SIG-M5 treated with dmso at 0.1 percent for 504 hours (cell line): ENCODE results near the gene WWC2.
A peak's percentile ranks its signal among the peaks of the same experiment; 100 is the strongest.
"Not testable (repeated sequence)": the region's sequence is repeated elsewhere in the genome, so short reads cannot be mapped to it uniquely, and the experiment has no call there.

Experiments used
- DNase-seq: peaks from one replicate; lab custom pipeline; 2025; ENCODE audit not compliant: unreplicated experiment; lab: John Stamatoyannopoulos, UW

Gene WWC2

DNA sequence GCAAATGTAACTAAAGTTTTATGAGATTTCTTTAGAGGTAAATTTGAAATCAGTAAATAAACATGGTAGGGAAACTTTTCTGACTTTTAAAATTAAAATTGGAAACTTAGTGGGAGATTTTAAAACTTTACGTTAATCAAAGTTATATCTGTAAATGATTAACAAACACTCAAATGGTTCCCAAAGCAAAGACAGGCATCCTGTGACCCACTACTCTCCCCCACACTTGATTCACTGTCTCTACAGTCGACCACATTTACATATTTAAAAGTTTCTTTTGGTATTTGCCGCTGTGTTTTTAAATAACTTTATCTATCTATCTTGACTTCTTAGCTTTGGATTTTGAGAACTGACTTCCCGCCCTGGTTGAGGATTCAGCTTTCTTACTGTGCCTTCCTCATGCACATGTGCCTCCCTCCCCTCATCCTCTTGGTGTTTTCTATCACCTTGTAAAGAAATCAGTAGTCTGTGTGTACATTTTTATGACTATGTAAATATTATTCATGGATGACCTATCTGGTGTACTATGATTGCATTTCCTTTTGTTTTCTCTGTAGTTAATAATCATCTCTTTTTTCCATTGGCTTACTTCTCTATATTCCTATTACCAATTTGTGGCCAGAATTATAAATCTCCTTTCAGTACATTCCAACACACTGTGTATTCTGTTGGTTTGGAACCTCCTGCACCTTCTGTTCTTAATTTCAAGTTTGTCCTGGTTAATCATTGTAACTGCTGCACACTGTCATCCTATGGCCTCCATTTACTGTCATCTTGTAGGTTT lies 72.6 kb downstream of the WWC2 start:
- no peak for DNase-seq

- no peak for DNase-seq
Observed at GRCh38 chr4:183172881-183173280, 73.8 kb downstream of the WWC2 start.

DNA sequence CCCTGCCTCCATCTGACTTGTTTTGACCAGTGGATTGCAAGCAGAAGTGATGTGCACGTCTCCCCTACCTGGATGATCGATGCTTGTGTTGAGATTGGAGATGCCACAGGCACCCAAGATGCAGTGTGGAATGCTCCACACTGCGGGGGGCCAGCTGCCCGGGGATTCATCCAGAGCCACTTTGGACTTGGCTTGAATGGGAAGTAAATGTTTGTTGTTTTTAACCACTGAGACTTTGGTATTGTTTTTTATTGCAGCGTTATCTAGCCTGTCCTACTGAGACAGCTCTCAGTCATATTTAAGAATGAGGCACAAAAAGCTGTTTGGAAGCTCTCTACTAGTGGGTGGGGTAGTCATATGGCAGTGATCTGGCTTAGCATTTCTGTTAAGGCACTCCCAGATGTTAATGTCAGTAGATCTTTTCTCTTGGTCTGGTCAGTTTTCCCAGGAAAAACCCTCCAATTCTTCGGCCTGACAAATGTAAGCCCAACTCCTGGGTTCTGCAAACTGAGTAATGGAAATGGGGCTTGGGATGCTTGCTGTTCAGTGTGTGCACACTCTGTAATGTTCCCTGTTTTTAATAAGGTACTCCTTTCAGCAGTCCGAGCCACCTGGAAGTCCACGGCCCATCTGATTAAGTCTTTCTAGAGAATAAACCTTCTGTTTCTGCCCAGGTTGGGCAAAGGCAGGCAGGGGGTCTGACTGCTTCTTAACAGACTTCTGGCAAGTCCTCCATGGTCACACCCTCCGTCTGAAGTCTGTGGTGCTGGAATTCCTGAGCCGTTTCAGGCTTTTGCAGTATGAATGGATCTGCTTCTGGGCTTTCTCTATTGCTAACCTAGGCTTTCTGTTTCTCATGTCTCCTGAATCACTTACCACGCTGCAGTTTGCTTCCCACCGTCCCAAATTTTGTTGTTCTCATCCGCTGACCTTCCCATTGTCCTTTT lies 74.8 kb downstream of the WWC2 start:
- no peak for DNase-seq

DNA sequence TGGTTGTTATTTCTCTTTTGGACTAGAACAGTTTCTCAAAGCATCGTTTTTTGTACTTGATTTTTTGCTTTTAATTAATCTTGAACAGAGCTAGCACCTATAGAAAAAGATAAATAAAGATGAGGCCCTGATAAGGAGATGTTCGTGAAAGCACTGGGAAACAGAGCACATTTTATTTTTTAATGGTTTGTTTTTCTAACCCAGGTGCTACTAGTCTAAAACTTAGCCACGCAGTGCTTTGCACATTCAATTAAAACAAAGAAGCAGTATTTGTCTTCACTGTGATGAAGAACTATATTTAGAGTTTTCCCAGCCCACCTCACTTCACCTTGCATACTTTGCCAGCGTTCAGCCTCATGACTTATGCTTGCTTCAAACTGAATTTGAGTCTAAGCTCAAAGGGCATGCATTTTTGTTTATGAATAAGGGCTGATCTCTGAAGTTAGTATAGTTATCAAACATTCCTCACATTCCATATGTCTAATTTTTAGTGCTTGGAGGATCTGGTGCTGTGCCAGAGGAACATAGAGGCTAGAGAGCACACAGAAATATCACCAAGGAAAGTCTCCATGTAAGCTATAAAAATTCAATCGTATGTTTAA lies 76.7 kb downstream of the WWC2 start:
- no peak for DNase-seq

DNA sequence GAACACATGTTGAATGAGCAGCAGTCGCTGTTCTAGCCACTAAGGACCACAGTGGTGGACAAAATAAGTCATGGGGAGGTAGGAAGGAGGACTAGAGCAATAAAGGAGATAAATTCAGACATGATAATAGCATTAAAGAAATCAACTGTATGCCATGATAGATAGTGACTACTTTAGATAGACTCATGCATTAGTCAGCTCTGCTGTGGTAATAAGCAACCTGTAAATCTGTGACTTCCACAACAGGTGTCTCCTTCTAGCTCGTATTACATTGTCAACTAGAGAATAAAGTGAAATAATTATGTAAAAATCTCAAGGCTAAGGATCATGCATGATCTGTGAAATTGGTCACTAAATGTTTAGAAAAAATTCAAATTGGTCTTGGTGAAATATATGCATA lies 77.9 kb downstream of the WWC2 start:
- no peak for DNase-seq

GRCh38 chr4:183178201-183178600 lies 79.1 kb downstream of the WWC2 start:
- no peak for DNase-seq

GRCh38 chr4:183180096-183180495 lies 81.0 kb downstream of the WWC2 start:
- no peak for DNase-seq

DNA sequence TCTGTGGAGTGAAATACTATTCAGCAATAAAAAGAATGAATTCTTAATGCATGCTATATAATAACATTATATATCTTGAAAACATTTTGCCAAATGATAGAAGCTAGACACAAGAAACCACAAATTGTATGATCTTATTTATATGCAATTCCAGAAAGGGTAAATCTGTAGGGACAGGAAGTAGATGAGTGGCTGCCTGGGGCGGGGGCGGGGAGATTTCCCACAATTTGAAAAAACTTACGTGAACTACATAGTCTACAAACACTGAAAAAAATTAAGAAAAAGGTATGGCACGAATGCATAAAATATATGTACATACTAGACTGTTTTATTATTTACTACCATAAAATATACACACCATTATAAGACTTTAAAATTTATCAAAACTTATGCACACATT lies 81.6 kb downstream of the WWC2 start:
- DNase-seq, result no peak

GRCh38 chr4:183181081-183181480 lies 82.0 kb downstream of the WWC2 start:
- no peak for DNase-seq

- DNase-seq, result peak; percentile 62
Observed at GRCh38 chr4:183182873-183183725, 84.0 kb downstream of the WWC2 start.

- no peak for DNase-seq
Observed at GRCh38 chr4:183183906-183184535, 85.0 kb downstream of the WWC2 start.

DNA sequence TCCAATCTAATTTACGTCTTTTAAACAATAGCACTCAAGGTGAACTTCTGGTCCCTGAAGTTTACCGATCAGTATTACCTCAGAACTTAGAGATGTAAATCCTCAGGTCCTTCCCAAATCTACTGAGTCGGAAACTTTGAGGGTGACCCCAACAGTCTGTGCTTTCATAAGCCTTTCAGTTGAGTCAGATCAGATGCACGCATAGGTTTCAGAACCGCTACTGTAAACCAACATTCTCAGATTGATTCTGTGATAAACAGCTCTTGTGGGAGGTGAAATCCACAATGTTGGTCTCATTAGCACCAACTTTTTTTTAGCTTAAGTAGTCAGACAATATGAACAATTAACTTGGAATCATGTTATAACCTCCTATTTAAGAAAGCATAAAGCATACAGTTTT lies 86.0 kb downstream of the WWC2 start:
- no peak for DNase-seq

DNA sequence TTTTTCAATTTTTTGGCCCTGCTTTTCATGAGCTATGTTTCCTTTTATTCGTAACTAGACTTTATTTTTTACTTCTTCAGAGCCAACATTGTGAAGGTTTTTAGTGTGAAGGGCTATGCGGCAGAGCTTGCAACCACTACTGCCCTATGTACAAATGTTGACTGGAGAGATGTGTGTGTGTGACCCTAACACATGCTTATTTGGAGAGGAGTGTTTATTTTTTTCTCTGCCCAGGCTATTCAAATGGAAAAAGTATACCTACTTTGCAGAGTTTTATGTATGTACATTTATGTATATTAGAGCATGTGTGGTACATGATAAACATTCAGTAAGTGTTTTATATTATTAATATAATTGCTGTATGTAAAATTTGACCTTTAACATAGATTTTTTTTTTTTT lies 86.5 kb downstream of the WWC2 start:
- DNase-seq, result no peak

DNA sequence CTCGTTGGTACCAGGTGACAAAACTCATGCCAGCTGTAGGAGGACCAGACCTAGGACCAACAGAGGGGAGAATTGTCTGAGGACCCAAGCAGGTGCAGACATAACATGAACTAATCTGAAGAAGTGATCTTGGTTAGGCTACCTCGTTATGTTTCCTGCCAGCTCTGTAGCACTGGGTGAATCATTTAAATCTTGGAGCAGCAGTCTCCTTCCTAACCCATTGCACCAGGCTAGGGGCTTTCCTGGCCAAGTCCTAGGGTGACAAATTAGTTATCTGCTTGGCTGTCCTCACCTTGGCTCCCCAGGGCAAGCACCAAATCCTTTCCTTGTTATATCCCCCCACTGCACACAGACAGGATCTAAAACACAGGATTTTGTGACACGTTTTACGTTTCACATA lies 87.8 kb downstream of the WWC2 start:
- DNase-seq, result no peak

DNA sequence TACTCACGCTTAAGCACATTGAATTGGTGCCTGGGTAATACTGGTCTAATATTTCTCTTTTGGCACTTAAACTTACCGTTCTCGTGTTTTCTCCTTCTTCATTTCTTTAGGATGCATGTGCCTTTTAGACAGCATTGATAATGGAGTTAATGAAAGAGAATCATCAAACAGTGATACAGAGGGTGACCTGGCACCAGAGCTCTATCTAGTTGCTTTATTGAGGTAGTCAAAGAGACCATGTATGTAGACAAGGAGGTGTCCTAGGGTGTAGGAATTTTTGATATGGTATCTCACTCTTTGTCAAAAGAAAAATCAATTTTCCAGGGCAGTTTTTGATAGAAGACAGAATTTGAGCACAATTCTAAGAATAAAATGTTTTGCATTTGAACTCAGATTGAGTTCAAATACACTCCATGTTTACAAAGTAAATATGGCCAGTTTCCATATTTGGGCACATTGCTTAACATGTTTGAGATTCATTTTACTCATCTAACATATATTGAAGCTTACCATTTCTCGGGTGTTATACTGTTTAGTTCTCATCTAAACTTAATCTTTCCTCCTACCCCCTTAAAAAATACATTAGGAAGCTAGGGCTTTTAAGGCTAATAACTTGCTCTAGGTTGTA lies 92.0 kb downstream of the WWC2 start:
- no peak for DNase-seq

GRCh38 chr4:183191630-183192029 lies 92.6 kb downstream of the WWC2 start:
- no peak for DNase-seq

- no peak for DNase-seq
Observed at GRCh38 chr4:183192571-183192970, 93.5 kb downstream of the WWC2 start.

DNA sequence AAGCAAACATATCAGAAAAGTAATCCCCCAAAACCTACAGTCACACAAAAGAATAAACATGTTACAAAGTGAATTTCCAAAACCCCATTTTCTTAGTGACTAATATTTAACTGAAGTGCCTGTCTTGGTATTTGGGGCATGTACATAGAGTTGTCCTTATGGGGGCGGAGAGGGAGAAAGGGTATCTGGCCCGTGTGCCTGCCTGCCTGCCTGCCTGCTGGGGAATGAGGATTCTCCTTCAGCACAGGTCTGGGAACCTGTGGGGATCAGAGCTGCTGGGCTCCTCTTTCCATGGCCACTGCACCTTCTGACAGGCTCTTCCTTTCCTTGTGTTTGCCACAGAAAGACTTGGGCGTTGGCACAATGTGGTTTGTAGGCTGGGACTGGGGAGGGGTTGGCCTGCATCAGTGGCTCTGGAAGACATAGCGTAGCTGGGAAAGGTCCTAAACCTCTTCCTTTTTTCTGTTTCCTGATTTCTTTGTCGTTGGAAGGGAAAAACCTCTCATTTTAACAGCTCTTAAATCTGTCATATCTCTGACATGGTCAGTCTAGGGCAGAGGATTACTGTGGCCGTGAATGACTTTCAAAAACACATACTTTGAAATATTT lies 94.8 kb downstream of the WWC2 start:
- DNase-seq, result not testable (repeated sequence)

- DNase-seq, result no peak
Observed at GRCh38 chr4:183195534-183195933, 96.5 kb downstream of the WWC2 start.
